Epithelial cell of esophagus (primary cell): ENCODE measurements around the gene CLEC4A.
"Not testable (repeated sequence)": the region's sequence is repeated elsewhere in the genome, so short reads cannot be mapped to it uniquely, and the experiment has no call there.

Source experiments
- DNase-seq: peaks from one replicate; pipeline ENCODE4 v3.0.0; 2010; ENCODE audit warnings: low read depth
- H3K4me3 ChIP-seq: 2 replicates; pipeline ENCODE4 v1.5.1; 2011; ENCODE audit warnings: mild to moderate bottlenecking, low read length, control low read depth
- TF ChIP-seq, protein P1 (sequence below): IDR thresholded peaks from 2 replicates; pipeline ENCODE4 v1.5.1; 2011; ENCODE audit warnings: low read depth, mild to moderate bottlenecking, low read length, control low read depth, inconsistent platforms; ENCODE audit not compliant: insufficient read depth; ENCODE audit errors: missing control alignments

The CLEC4A gene

DNA sequence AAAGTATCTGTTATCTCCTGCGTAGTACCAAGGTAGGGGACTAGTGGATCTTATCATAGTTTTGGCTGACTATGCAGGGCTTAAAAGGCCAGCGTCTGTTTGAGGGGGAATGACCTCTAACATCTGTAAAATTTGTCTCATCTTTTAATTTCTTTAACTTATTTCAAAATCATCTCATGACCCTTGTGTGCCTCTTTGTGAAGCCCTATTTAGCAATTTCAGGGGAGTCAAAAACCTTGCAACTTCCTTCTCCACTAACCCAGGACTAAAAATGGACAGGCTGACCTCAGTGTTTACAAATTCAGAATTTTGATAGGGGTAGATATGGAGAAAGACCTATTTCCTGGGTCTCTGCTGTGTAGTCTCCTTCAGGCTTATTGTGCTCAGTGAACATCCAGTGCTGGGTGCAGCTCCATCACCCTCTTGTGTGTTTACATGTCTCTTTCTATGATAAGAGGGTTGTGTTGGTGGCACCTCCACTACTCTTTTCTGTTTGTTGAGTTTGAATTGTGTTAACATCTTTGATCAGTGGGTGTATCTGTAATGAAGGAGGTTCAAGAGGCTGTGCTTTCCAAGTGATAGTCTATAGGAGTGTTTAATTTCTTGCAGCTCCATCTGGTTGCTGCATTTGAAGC is 27.0 kb upstream of the CLEC4A start:
- no peak for DNase-seq
- TF ChIP-seq, protein P1, sequence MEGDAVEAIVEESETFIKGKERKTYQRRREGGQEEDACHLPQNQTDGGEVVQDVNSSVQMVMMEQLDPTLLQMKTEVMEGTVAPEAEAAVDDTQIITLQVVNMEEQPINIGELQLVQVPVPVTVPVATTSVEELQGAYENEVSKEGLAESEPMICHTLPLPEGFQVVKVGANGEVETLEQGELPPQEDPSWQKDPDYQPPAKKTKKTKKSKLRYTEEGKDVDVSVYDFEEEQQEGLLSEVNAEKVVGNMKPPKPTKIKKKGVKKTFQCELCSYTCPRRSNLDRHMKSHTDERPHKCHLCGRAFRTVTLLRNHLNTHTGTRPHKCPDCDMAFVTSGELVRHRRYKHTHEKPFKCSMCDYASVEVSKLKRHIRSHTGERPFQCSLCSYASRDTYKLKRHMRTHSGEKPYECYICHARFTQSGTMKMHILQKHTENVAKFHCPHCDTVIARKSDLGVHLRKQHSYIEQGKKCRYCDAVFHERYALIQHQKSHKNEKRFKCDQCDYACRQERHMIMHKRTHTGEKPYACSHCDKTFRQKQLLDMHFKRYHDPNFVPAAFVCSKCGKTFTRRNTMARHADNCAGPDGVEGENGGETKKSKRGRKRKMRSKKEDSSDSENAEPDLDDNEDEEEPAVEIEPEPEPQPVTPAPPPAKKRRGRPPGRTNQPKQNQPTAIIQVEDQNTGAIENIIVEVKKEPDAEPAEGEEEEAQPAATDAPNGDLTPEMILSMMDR, result no peak
- H3K4me3 ChIP-seq, result no peak overlapping the region

- H3K4me3 ChIP-seq, result no peak overlapping the region
- TF ChIP-seq, protein P1, result no peak
- DNase-seq, result no peak
These were observed 24.2 kb upstream of the CLEC4A start for GRCh38 chr12:8099235-8099634.

- no peak overlapping the region for H3K4me3 ChIP-seq
- TF ChIP-seq, protein P1, result peak; percentile 100
- peak; percentile 81 for DNase-seq
These were observed 14.5 kb upstream of the CLEC4A start for GRCh38 chr12:8108808-8109398.

- not testable (repeated sequence) for DNase-seq, H3K4me3 ChIP-seq
These were observed 10.3 kb upstream of the CLEC4A start for GRCh38 chr12:8113117-8113516.

DNA sequence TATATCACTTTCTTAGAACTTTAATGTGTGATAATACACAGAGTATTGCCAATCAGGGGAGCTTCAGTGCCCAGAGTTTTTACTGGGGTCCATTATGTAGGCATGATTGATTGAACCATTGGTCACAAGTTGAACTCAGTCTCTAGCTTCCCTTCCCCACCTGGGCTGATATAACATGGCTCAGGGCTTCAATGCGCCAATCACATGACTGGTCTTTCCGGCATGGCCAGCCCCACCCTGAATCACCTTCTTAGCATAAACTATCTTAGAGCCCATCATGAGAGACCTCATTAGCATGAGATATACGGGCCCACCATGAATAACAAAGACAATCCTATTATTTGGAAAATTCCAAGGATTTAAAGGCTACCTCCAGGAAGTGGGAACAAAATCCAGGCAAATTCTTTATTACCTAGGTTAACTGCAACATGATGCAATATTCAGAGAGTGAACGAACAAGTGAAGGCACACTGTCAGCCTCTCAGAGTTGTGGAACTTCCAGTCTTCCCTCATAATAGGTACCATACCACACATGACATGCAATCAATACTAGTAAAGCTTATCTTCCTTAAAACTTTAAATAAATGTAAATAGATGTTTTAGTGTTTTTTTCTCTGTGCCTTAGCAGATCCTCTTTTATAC is 3.2 kb upstream of the CLEC4A start:
- TF ChIP-seq, protein P1, result no peak

GRCh38 chr12:8127138-8127537 is 3.7 kb downstream of the CLEC4A start:
- DNase-seq, result no peak
- TF ChIP-seq, protein P1, result no peak
- H3K4me3 ChIP-seq, result no peak overlapping the region

More for the DNA sequence above, 3.2 kb upstream of the CLEC4A start:
- no peak overlapping the region for H3K4me3 ChIP-seq
- peak; percentile 63 for DNase-seq

- H3K4me3 ChIP-seq, DNase-seq: not testable (repeated sequence)
These were observed 10.4 kb downstream of the CLEC4A start for GRCh38 chr12:8133636-8134397.

DNA sequence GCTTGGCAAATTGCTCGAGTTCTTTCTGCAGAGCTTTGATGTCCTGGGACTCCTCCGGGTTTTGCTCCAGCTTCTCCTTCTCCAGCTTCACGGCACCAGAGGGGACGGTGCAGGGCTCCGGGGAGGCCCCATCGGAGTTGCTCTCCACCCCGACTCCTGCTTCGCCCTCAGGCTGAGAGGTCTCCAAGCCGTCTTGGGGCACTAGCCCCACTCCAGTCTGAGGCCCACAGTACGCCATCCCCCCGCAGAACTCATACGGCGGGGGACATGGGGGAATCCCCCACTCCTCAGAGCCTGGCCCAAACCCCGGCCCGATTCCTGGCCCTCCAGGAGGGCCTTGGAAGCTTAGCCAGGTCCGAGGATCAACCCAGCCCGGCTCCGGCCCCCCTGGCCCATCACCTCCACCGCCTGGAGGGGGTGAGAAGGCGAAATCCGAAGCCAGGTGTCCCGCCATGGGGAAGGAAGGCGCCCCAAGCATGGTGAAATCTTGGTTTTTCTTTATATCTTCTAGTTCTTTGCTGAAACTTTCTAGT is 11.0 kb downstream of the CLEC4A start:
- DNase-seq, H3K4me3 ChIP-seq: not testable (repeated sequence)

GRCh38 chr12:8141647-8142046 is 18.2 kb downstream of the CLEC4A start:
- not testable (repeated sequence) for DNase-seq, H3K4me3 ChIP-seq
